ENCODE data around the gene CD1B. TPM values are rescaled to one million over a fixed set of nuclear protein-coding genes. Genes with fewer than 3 reads are reported as not detected.

Gene CD1B
- total and polyA plus RNA-seq, 7 experiments from 2014 or later = 0.27 TPM; not detected in 6

DNA sequence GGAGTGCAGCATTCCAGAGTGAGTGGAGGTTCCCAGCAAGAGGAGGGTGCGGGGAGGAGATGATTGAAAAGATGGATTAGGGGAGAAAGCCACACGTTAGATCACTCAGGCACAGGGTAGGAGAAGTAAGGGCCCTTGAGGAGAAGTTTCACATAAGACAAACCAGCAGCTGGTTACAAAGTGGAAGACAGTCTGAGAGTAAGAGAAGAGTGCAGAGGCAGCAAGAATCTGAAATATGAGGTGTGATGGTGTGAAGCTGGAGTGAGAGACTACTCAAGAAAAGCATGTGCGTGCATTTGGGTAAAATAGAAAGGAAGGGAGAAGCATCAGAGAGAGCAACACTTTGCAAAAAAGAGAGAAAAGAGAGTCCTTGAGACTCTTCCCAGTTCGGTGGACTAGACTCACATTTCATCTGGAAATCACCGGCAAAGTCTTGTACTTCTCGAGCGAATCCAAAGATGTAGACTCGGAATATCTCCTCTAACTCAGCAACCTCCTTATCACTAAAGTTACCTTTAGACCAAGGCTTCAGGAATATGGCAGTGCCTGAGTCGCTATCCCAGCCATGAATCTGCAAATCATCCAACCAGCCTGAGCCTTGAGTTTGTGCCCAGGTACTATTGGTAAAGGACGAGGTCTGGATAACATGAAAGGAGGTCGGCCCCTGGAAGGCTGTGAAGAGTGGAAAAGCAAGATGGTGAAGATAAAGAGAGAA is 783 bp downstream of the CD1B start:
- no peak overlapping the region for H3K27ac Mint-ChIP-seq
- no peak overlapping the region for H3K4me3 ChIP-seq (ENCODE audit: low read length)
- no peaks in the 10 kb centered on the region for H3K36me3 ChIP-seq (ENCODE audit: control insufficient read depth in 2 of 3, insufficient read depth in 3 of 3, low read length in 3 of 3)
- H3K36me3 Mint-ChIP-seq = no peaks in the 10 kb centered on the region
- peaks cover 0 to 23% (median 13%) of the 10 kb centered on the region in 5 donors for H3K27me3 Mint-ChIP-seq
- H3K4me1 Mint-ChIP-seq = peaks cover 0 to 18% (median 10%) of the 10 kb centered on the region in 7 donors
- no peaks in the 10 kb centered on the region for H3K9me3 ChIP-seq (ENCODE audit: control insufficient read depth in 2 of 3, low read length in 3 of 3)
- DNase-seq (no peak), ATAC-seq (no peak)
- no peak overlapping the region for H3K27ac ChIP-seq (ENCODE audit: low read depth, low read length)
- CTCF ChIA-PET = interaction anchor here (0.5 kb wide), 1 partner anchor 72 kb away, joined by 3 read pairs; no protein-coding TSS in a partner anchor
- H3K4me3 Mint-ChIP-seq = no peak overlapping the region
- H3K9me3 Mint-ChIP-seq = no peaks in the 10 kb centered on the region
- intact Hi-C loops (cut with micrococcal nuclease) = loop anchor here (5.0 kb wide), 3 partner anchors 83 to 742 kb away; no protein-coding TSS in a partner anchor
- H3K4me1 ChIP-seq (ENCODE audit: control insufficient read depth in 2 of 2, insufficient read depth in 2 of 2, low read length in 2 of 2) = no peaks in the 10 kb centered on the region
- POLR2A ChIA-PET = interaction anchor here (0.7 kb wide), 1 partner anchor 1001 kb away, joined by 3 read pairs; no protein-coding TSS in a partner anchor
- H3K27me3 ChIP-seq (ENCODE audit: control insufficient read depth in 2 of 2, insufficient read depth in 2 of 2, low read length in 2 of 2) = no peaks in the 10 kb centered on the region

DNA sequence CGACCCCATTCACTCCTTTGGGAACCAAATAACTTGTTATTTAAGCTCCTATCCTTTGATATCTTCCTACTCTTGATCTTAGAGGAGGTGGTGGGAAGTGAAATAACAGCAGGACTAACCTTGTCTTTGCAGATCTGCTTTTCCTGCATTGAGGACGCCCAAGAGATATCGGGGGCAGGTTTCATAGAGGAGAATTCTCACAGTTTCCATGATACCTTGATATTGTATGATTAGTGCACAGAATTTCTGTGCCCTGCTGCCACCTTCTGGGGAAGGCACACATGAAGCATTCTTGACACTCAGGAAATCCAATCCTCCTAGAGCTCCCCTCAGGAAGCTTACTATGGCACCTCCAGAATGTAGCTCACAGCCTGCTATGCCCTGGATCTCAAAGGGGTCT is 1.6 kb downstream of the CD1B start:
- Mint-ChIP-seq H3K27ac (no peak overlapping the region), H3K27me3 (peaks cover 0 to 23% (median 14%) of the 10 kb centered on the region in 5 donors), H3K9me3 (no peaks in the 10 kb centered on the region), H3K4me1 (peaks cover 0 to 16% (median 10%) of the 10 kb centered on the region in 7 donors), H3K36me3 (no peaks in the 10 kb centered on the region), H3K4me3 (no peak overlapping the region)
- no peak overlapping the region for H3K27ac ChIP-seq (ENCODE audit: low read depth, low read length)
- ATAC-seq (no peak), DNase-seq (peak in 1 of 9 donors; percentile 15)
- ChIA-PET POLR2A (no interaction called here), CTCF (no interaction called here)
- H3K9me3 ChIP-seq (ENCODE audit: control insufficient read depth in 2 of 3, low read length in 3 of 3) = no peaks in the 10 kb centered on the region
- H3K36me3 ChIP-seq (ENCODE audit: control insufficient read depth in 2 of 3, insufficient read depth in 3 of 3, low read length in 3 of 3) = no peaks in the 10 kb centered on the region
- H3K4me3 ChIP-seq (ENCODE audit: low read length) = no peak overlapping the region
- H3K4me1 ChIP-seq (ENCODE audit: control insufficient read depth in 2 of 2, insufficient read depth in 2 of 2, low read length in 2 of 2) = no peaks in the 10 kb centered on the region
- H3K27me3 ChIP-seq (ENCODE audit: control insufficient read depth in 2 of 2, insufficient read depth in 2 of 2, low read length in 2 of 2) = no peaks in the 10 kb centered on the region
- intact Hi-C loops (cut with micrococcal nuclease) = loop anchor here (2.0 to 5.0 kb wide), 4 partner anchors 82 to 743 kb away; no protein-coding TSS in a partner anchor

DNA sequence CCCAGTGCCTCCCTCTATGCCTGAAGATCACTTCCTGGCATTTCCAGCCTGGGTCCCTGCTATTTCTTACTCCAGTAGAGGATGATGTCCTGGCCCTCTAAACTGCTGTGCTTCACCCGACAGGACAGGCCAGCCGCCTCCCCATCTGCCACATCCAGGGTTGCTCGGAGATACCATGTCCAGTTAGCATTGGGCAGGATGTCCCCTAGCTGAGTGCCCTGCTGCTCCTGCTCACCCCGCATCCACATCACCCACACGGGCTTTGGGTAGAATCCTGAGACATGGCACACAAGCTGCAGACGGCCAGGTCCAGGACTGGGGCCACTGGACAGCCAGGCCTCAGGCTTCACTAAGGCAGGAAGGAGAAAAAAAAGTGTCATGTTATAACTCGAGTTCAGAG is 2.0 kb downstream of the CD1B start:
- no peak overlapping the region for H3K4me3 Mint-ChIP-seq
- H3K27me3 Mint-ChIP-seq = peaks cover 0 to 21% (median 19%) of the 10 kb centered on the region in 5 donors
- no peaks in the 10 kb centered on the region for H3K36me3 Mint-ChIP-seq
- Histone ChIP-seq H3K27me3 (ENCODE audit: control insufficient read depth in 2 of 2, insufficient read depth in 2 of 2, low read length in 2 of 2) (no peaks in the 10 kb centered on the region), H3K27ac (ENCODE audit: low read depth, low read length) (no peak overlapping the region), H3K9me3 (ENCODE audit: control insufficient read depth in 2 of 3, low read length in 3 of 3) (no peaks in the 10 kb centered on the region), H3K4me3 (ENCODE audit: low read length) (no peak overlapping the region), H3K36me3 (ENCODE audit: control insufficient read depth in 2 of 3, insufficient read depth in 3 of 3, low read length in 3 of 3) (no peaks in the 10 kb centered on the region), H3K4me1 (ENCODE audit: control insufficient read depth in 2 of 2, insufficient read depth in 2 of 2, low read length in 2 of 2) (no peaks in the 10 kb centered on the region)
- no peak overlapping the region for H3K27ac Mint-ChIP-seq
- no peaks in the 10 kb centered on the region for H3K9me3 Mint-ChIP-seq
- DNase-seq (no peak), ATAC-seq (no peak)
- CTCF ChIA-PET = no interaction called here
- intact Hi-C loops (cut with micrococcal nuclease) = loop anchor here in 1 of 2 donors (2.0 kb wide), 1 partner anchor 126 kb away; no protein-coding TSS in a partner anchor
- peaks cover 0 to 12% (median 6%) of the 10 kb centered on the region in 7 donors for H3K4me1 Mint-ChIP-seq
- POLR2A ChIA-PET = no interaction called here

GRCh38 chr1:158328426-158328825 is 2.9 kb downstream of the CD1B start:
- Histone ChIP-seq H3K4me3 (ENCODE audit: low read length) (no peak overlapping the region), H3K4me1 (ENCODE audit: control insufficient read depth in 2 of 2, insufficient read depth in 2 of 2, low read length in 2 of 2) (no peaks in the 10 kb centered on the region), H3K27ac (ENCODE audit: low read depth, low read length) (no peak overlapping the region), H3K36me3 (ENCODE audit: control insufficient read depth in 2 of 3, insufficient read depth in 3 of 3, low read length in 3 of 3) (no peaks in the 10 kb centered on the region), H3K27me3 (ENCODE audit: control insufficient read depth in 2 of 2, insufficient read depth in 2 of 2, low read length in 2 of 2) (no peaks in the 10 kb centered on the region), H3K9me3 (ENCODE audit: control insufficient read depth in 2 of 3, low read length in 3 of 3) (no peaks in the 10 kb centered on the region)
- Mint-ChIP-seq H3K4me1 (peaks cover 0 to 3% (median 3%) of the 10 kb centered on the region in 7 donors), H3K27ac (no peak overlapping the region), H3K27me3 (peaks cover 0 to 25% (median 19%) of the 10 kb centered on the region in 5 donors), H3K9me3 (peaks cover 0 to 3% (median 0%) of the 10 kb centered on the region in 11 donors), H3K4me3 (no peak overlapping the region), H3K36me3 (no peaks in the 10 kb centered on the region)
- ChIA-PET POLR2A (no interaction called here), CTCF (interaction anchor here (0.8 kb wide), 1 partner anchor 743 kb away, joined by 3 read pairs; no protein-coding TSS in a partner anchor)
- ATAC-seq (no peak), DNase-seq (no peak)
- intact Hi-C loops (cut with micrococcal nuclease) = loop anchor here in 1 of 2 donors (2.0 kb wide), 1 partner anchor 126 kb away; no protein-coding TSS in a partner anchor

- H3K27ac ChIP-seq (ENCODE audit: low read depth, low read length) = no peak overlapping the region
- H3K4me3 ChIP-seq (ENCODE audit: low read length) = no peak overlapping the region
- Mint-ChIP-seq H3K4me1 (no peaks in the 10 kb centered on the region), H3K36me3 (peaks cover 0 to 6% (median 0%) of the 10 kb centered on the region in 5 donors), H3K27ac (no peak overlapping the region), H3K4me3 (no peak overlapping the region), H3K27me3 (peaks cover 2 to 31% (median 21%) of the 10 kb centered on the region in 5 donors), H3K9me3 (peaks cover 0 to 12% (median 5%) of the 10 kb centered on the region in 11 donors)
- H3K9me3 ChIP-seq (ENCODE audit: control insufficient read depth in 2 of 3, low read length in 3 of 3) = no peaks in the 10 kb centered on the region
- DNase-seq = no peak
- ChIA-PET POLR2A (no interaction called here), CTCF (interaction anchor here (0.6 kb wide), 1 partner anchor 17 kb away, joined by 4 read pairs; no protein-coding TSS in a partner anchor)
- no peaks in the 10 kb centered on the region for H3K36me3 ChIP-seq (ENCODE audit: control insufficient read depth in 2 of 3, insufficient read depth in 3 of 3, low read length in 3 of 3)
- H3K4me1 ChIP-seq (ENCODE audit: control insufficient read depth in 2 of 2, insufficient read depth in 2 of 2, low read length in 2 of 2) = no peaks in the 10 kb centered on the region
- no peak for ATAC-seq
- no peaks in the 10 kb centered on the region for H3K27me3 ChIP-seq (ENCODE audit: control insufficient read depth in 2 of 2, insufficient read depth in 2 of 2, low read length in 2 of 2)
- intact Hi-C loops (cut with micrococcal nuclease) = no loop called here
Measured at GRCh38 chr1:158327481-158327880, 3.9 kb downstream of the CD1B start.

GRCh38 chr1:158324395-158324794 is 6.9 kb downstream of the CD1B start:
- Mint-ChIP-seq H3K27ac (no peak overlapping the region), H3K27me3 (peaks cover 2 to 41% (median 33%) of the 10 kb centered on the region in 5 donors), H3K4me3 (no peak overlapping the region), H3K36me3 (peaks cover 0 to 6% (median 0%) of the 10 kb centered on the region in 5 donors), H3K4me1 (no peaks in the 10 kb centered on the region), H3K9me3 (peaks cover 0 to 15% (median 6%) of the 10 kb centered on the region in 11 donors)
- no peaks in the 10 kb centered on the region for H3K9me3 ChIP-seq (ENCODE audit: control insufficient read depth in 2 of 3, low read length in 3 of 3)
- no peak overlapping the region for H3K27ac ChIP-seq (ENCODE audit: low read depth, low read length)
- intact Hi-C loops (cut with micrococcal nuclease) = no loop called here
- H3K36me3 ChIP-seq (ENCODE audit: control insufficient read depth in 2 of 3, insufficient read depth in 3 of 3, low read length in 3 of 3) = no peaks in the 10 kb centered on the region
- ChIA-PET POLR2A (no interaction called here), CTCF (no interaction called here)
- no peaks in the 10 kb centered on the region for H3K4me1 ChIP-seq (ENCODE audit: control insufficient read depth in 2 of 2, insufficient read depth in 2 of 2, low read length in 2 of 2)
- ATAC-seq = no peak
- H3K27me3 ChIP-seq (ENCODE audit: control insufficient read depth in 2 of 2, insufficient read depth in 2 of 2, low read length in 2 of 2) = no peaks in the 10 kb centered on the region
- H3K4me3 ChIP-seq (ENCODE audit: low read length) = no peak overlapping the region
- no peak for DNase-seq
